Naive B cell (primary cell): ENCODE results near the gene SLC25A26. TPM values are rescaled to one million over a fixed set of nuclear protein-coding genes. Genes with fewer than 3 reads are reported as not detected.
"Not testable (repeated sequence)": the region's sequence is repeated elsewhere in the genome, so short reads cannot be mapped to it uniquely, and the experiment has no call there.

Experiments
- ATAC-seq, 2 donors: fragments of 150-1000 bp; cut with Tn5 transposase; 2 replicates each; pipeline ENCODE4 v1.10.0; 2021; ENCODE audit warnings: low read depth in 2 of 2, mild to moderate bottlenecking in 2 of 2, moderate library complexity in 2 of 2
- DNase-seq: peaks from one replicate; pipeline ENCODE4 v3.0.0; 2022
- H3K27ac Mint-ChIP-seq, 6 donors: one replicate each; pipeline ENCODE4 v1.8.0; 2020 to 2022; ENCODE audit warnings: mild to moderate bottlenecking in 6 of 6, mixed read lengths in 6 of 6, moderate library complexity in 5 of 6, inconsistent platforms in 2 of 6
- H3K27me3 Mint-ChIP-seq, 3 donors: one replicate each; pipeline ENCODE4 v1.8.0; 2021 to 2022; ENCODE audit warnings: mixed read lengths in 3 of 3, mild to moderate bottlenecking in 1 of 3
- H3K36me3 Mint-ChIP-seq, 2 donors: one replicate each; pipeline ENCODE4 v1.8.0; 2020 to 2022; ENCODE audit warnings: mixed read lengths in 2 of 2, inconsistent platforms in 1 of 2, mild to moderate bottlenecking in 1 of 2
- H3K4me1 Mint-ChIP-seq, 3 donors: one replicate each; pipeline ENCODE4 v1.8.0; 2020 to 2022; ENCODE audit warnings: mixed read lengths in 3 of 3, inconsistent platforms in 1 of 3, mild to moderate bottlenecking in 1 of 3, moderate library complexity in 1 of 3
- H3K4me3 Mint-ChIP-seq, 8 donors: one replicate each; pipeline ENCODE4 v1.8.0; 2020 to 2022; ENCODE audit warnings: mild to moderate bottlenecking in 8 of 8, mixed read lengths in 8 of 8, moderate library complexity in 8 of 8, inconsistent platforms in 2 of 8
- H3K9me3 Mint-ChIP-seq, 7 donors: one replicate each; pipeline ENCODE4 v1.8.0; 2020 to 2022; ENCODE audit warnings: mixed read lengths in 7 of 7, mild to moderate bottlenecking in 5 of 7, inconsistent platforms in 2 of 7, moderate library complexity in 1 of 7
- polyA plus RNA-seq, 6 donors: library from polyadenylated mRNA; unstranded; fragments of 300-500 nt; fragmentation: Illumina TruSeq; gene quantifications; one replicate each; pipeline ENCODE4 v1.2.3, GENCODE V29; 2021; ENCODE audit warnings: low read depth in 6 of 6

The SLC25A26 gene
- polyA plus RNA-seq, 6 donors from 2014 or later = 25.9 to 80.1 (median 35.3) TPM

DNA sequence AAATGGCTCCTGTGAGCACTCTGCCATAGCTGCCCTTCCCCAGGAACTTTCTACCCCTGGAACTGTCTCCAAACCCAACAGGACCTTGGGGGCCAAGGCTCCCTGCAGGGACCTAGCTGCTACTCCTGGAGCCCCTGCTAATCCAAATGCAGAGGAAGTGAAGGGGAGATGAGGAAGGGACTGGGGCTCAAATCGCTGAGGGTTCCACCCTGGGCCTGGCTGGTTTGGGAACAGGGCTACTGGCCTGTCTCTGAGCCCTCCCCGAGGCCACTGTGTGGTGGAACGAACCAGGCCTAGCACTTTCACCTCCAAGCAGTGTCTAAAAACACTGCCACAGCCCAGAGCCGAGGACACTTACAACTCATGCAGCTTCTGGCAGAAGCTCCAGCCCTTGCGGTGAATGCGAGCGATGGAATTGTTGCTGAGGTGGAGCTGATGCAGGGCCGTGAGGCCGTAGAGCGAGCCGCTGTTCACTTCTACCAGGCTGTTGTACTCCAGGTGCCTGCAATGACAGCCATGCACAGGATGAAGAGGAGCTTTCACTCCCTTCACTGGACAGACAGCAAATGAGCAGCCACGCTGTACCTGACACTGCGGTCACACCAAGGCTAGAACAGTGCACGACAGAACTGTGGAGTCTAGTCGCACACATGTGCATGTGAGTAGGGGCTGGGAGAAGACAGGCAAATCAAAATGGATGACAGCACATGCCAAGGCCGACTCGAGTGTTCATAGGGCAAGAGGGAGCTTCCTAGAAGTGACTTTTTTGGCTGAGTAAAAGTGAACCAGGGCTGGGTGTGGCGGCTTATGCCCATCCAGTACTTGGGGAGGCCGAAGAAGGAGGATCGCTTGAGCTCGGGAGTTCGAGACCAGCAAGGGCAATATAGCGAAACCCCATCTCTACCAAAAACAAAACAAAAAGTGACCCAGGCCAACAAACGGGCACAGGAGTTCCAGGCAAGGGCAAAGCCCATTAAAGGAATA is 189.3 kb downstream of the SLC25A26 start:
- Mint-ChIP-seq H3K9me3 (no peaks in the 10 kb centered on the region), H3K4me1 (peaks cover 0 to 7% (median 2%) of the 10 kb centered on the region in 3 donors), H3K27me3 (no peaks in the 10 kb centered on the region), H3K27ac (peak overlapping the region in 1 of 6 donors; percentile 19), H3K36me3 (peaks cover 0 to 7% of the 10 kb centered on the region in 2 donors), H3K4me3 (no peak overlapping the region)
- ATAC-seq (no peak), DNase-seq (no peak)

GRCh38 chr3:66410976-66411375 is 190.2 kb downstream of the SLC25A26 start:
- H3K4me3 Mint-ChIP-seq = no peak overlapping the region
- H3K27ac Mint-ChIP-seq = no peak overlapping the region
- no peaks in the 10 kb centered on the region for H3K27me3 Mint-ChIP-seq
- peaks cover 0 to 7% (median 2%) of the 10 kb centered on the region in 3 donors for H3K4me1 Mint-ChIP-seq
- DNase-seq (no peak), ATAC-seq (no peak)
- peaks cover 0 to 7% of the 10 kb centered on the region in 2 donors for H3K36me3 Mint-ChIP-seq
- no peaks in the 10 kb centered on the region for H3K9me3 Mint-ChIP-seq

DNA sequence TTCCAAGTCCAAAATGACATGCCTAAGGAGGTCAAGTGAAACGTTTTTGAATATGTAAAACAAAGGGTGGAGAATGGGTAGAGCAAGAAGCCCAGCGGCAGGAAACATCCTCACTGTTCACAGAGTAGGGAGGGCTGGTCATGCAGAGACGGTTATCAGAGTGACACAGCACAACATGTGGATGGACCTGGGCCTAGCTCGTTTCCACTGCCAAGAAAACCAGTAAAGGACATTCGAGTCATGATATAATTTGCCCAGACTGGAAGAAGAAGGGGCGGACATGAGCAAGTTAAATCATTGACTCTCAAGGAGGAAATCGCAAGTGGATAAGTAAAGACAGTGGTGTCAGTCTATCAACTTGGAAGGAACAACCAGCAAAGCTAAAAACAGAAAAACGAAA is 190.7 kb downstream of the SLC25A26 start:
- H3K4me1 Mint-ChIP-seq = peaks cover 0 to 7% (median 2%) of the 10 kb centered on the region in 3 donors
- DNase-seq (no peak), ATAC-seq (no peak)
- peak overlapping the region in 1 of 6 donors; percentile 87 for H3K27ac Mint-ChIP-seq
- H3K36me3 Mint-ChIP-seq = peaks cover 0 to 7% of the 10 kb centered on the region in 2 donors
- H3K9me3 Mint-ChIP-seq = no peaks in the 10 kb centered on the region
- H3K4me3 Mint-ChIP-seq = no peak overlapping the region
- no peaks in the 10 kb centered on the region for H3K27me3 Mint-ChIP-seq

DNA sequence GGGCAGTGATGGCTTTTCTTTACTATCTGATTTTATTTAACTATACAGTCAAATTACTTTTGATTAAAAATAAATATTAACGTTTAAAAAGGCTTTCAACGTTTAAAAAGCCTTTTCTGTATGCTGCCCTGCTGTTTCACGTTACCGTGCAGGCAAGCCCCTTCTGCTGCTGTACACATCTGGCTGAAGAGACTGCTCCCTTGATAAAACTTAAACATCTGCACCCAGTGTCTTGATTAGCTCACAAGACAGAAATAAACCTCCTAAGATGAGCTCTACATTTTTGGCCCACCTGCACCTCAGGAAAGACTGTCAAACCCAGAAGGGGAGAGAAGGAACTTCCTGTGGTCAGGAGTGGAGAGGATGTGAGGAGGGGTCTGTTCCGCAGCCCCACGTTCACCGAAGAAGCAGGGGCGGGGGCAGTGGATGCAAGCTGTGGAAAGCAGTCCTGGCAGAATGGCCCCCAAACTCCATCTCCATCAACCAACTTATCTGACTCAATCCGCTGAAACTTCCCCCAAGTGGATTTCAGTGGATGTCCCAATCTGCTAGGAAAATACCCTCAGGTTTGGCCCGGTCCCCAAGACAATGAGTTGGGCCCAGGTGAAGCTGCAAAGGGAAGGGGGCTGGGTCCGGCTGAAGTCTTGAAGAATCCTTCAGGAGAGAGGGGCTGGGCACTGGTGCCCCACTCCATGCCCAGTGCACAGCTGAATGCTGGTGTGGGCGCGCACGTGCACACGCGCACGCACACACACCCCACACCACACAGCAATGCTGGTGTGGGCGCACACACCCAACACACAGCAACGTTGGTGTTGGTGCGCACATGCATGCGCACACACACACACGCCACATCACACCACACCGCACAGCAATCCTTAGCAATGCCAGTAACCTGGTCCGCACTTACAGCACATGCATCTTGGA is 191.4 kb downstream of the SLC25A26 start:
- Mint-ChIP-seq H3K27ac (no peak overlapping the region), H3K9me3 (no peaks in the 10 kb centered on the region), H3K4me1 (peaks cover 0 to 7% (median 2%) of the 10 kb centered on the region in 3 donors), H3K4me3 (no peak overlapping the region), H3K27me3 (no peaks in the 10 kb centered on the region), H3K36me3 (peaks cover 0 to 7% of the 10 kb centered on the region in 2 donors)
- ATAC-seq (no peak), DNase-seq (no peak)

- peaks cover 0 to 4% (median 2%) of the 10 kb centered on the region in 3 donors for H3K4me1 Mint-ChIP-seq
- no peaks in the 10 kb centered on the region for H3K9me3 Mint-ChIP-seq
- H3K27ac Mint-ChIP-seq = peak overlapping the region in 1 of 6 donors; percentile 27
- H3K4me3 Mint-ChIP-seq = no peak overlapping the region
- no peak for ATAC-seq
- peaks cover 0 to 7% of the 10 kb centered on the region in 2 donors for H3K36me3 Mint-ChIP-seq
- DNase-seq = no peak
- H3K27me3 Mint-ChIP-seq = no peaks in the 10 kb centered on the region
Observed at GRCh38 chr3:66413151-66413751, 192.4 kb downstream of the SLC25A26 start.

DNA sequence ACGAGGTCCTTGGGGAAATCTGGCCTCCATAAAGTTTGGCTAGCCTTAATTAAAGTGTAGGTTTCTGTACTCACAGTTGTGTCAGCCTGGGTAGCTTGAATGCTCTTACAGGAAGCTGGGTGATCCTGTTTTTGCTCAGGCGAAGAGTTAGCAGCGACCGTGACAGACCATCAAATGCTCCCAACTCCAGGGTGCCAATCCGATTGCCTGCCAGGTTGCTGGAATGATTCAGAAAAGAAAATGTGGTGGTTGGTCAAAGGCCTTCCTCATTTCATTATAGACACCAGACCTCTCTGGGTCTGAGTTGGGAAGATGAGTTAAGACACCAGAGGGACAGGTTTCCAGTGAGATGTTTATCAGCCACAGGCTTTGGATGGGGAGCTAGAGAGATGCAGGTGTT is 194.0 kb downstream of the SLC25A26 start:
- no peak overlapping the region for H3K27ac Mint-ChIP-seq
- peaks cover 0 to 4% (median 2%) of the 10 kb centered on the region in 3 donors for H3K4me1 Mint-ChIP-seq
- peaks cover 0 to 18% of the 10 kb centered on the region in 2 donors for H3K36me3 Mint-ChIP-seq
- ATAC-seq (no peak), DNase-seq (no peak)
- no peaks in the 10 kb centered on the region for H3K27me3 Mint-ChIP-seq
- H3K9me3 Mint-ChIP-seq = peaks cover under 1 to 7% (median 2%) of the 10 kb centered on the region in 7 donors
- no peak overlapping the region for H3K4me3 Mint-ChIP-seq

DNA sequence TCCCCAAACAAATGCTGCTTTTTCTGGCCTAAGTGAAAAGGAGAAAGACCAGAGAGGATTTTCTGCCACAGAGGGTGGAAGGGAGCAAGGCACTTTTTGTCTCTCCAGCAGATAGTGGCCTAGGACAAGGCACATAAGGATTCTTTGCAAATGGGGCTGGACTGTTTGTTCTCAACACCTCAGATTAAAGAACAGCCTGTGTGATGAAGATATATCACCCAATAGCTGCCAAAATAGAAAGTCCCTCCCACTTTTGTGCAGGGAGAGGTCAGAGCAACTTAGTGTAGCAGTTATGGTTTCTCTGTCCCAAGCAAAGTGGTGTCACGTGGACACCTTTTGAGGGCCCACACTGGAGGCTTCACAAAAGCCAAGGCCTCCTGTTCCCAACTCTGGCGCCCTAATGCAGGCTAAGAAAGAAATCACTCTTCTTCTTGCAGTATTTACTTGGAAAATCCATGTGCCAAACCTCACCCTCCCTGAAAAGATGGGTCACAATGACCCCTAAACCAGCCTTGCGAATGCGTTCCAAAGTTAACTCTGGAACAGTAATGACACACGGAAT is 195.1 kb downstream of the SLC25A26 start:
- Mint-ChIP-seq H3K27me3 (no peaks in the 10 kb centered on the region), H3K27ac (no peak overlapping the region), H3K9me3 (peaks cover 8 to 17% (median 12%) of the 10 kb centered on the region in 7 donors), H3K36me3 (peaks cover 5 to 29% of the 10 kb centered on the region in 2 donors), H3K4me1 (peaks cover 0 to 4% (median 2%) of the 10 kb centered on the region in 3 donors), H3K4me3 (no peak overlapping the region)
- DNase-seq = no peak
- ATAC-seq = no peak

- H3K27ac Mint-ChIP-seq = no peak overlapping the region
- H3K36me3 Mint-ChIP-seq = peaks cover 5 to 30% of the 10 kb centered on the region in 2 donors
- peaks cover 13 to 21% (median 17%) of the 10 kb centered on the region in 7 donors for H3K9me3 Mint-ChIP-seq
- DNase-seq = no peak
- H3K27me3 Mint-ChIP-seq = no peaks in the 10 kb centered on the region
- no peak for ATAC-seq
- H3K4me3 Mint-ChIP-seq = no peak overlapping the region
- H3K4me1 Mint-ChIP-seq = no peaks in the 10 kb centered on the region
Observed at GRCh38 chr3:66416556-66417304, 195.9 kb downstream of the SLC25A26 start.

- Mint-ChIP-seq H3K27me3 (no peaks in the 10 kb centered on the region), H3K4me3 (no peak overlapping the region), H3K27ac (no peak overlapping the region), H3K36me3 (peaks cover 5 to 41% of the 10 kb centered on the region in 2 donors), H3K4me1 (no peaks in the 10 kb centered on the region), H3K9me3 (peaks cover 19 to 35% (median 30%) of the 10 kb centered on the region in 7 donors)
- no peak for DNase-seq
- ATAC-seq = no peak
Observed at GRCh38 chr3:66418475-66418931, 197.7 kb downstream of the SLC25A26 start.

DNA sequence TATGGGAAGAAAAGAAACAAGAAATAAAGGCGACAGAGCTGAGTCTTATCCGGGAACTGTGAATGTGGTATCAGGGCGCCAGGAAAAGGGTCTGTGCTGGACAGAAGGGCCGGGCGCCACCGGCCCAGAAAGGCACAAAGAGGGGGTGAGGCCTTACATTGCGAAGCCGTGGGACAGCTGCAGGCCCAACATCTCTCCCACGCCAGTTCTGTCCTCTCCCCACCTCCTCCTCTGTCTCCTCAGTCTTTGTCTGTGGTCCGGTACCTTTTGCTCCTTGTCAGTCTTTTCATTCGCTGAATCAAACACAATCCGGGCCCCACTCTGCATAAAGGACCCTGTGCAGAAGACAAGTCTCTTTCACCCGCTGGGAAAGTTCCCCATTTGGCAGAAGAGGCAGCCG is 198.2 kb downstream of the SLC25A26 start:
- Mint-ChIP-seq H3K27ac (no peak overlapping the region), H3K9me3 (peaks cover 19 to 37% (median 31%) of the 10 kb centered on the region in 7 donors), H3K4me3 (no peak overlapping the region), H3K36me3 (peaks cover 5 to 41% of the 10 kb centered on the region in 2 donors), H3K27me3 (no peaks in the 10 kb centered on the region), H3K4me1 (no peaks in the 10 kb centered on the region)
- DNase-seq (no peak), ATAC-seq (no peak)

GRCh38 chr3:66421144-66421543 is 200.3 kb downstream of the SLC25A26 start:
- not testable (repeated sequence) for H3K27me3 Mint-ChIP-seq, H3K4me1 Mint-ChIP-seq, H3K27ac Mint-ChIP-seq, DNase-seq, H3K4me3 Mint-ChIP-seq, ATAC-seq
- H3K9me3 Mint-ChIP-seq = peaks cover 21 to 37% (median 32%) of the 10 kb centered on the region in 7 donors
- H3K36me3 Mint-ChIP-seq = peaks cover 5 to 41% of the 10 kb centered on the region in 2 donors

DNA sequence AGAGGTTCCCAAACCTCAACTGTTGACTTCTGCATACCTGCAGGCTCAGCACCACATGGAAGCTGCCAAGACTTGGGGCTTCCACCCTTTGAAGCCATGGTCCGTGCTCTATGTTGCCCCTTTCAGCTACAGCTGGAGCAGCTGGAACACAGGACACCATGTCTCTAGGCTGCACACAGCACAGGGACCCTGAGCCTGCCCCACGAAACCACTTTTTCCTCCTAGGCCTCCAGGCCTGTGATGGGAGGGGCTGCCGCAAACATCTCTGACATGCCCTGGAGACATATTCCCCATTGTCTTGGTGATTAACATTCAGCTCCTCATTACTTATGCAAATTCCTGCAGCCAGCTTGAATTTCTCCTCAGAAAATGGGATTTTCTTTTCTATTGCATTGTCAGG is 201.1 kb downstream of the SLC25A26 start:
- not testable (repeated sequence) for ATAC-seq
- peaks cover 5 to 41% of the 10 kb centered on the region in 2 donors for H3K36me3 Mint-ChIP-seq

More for the DNA sequence above, 201.1 kb downstream of the SLC25A26 start:
- not testable (repeated sequence) for DNase-seq, H3K27me3 Mint-ChIP-seq, H3K4me1 Mint-ChIP-seq, H3K27ac Mint-ChIP-seq
- Mint-ChIP-seq H3K4me3 (peak overlapping the region in 1 of 8 donors; percentile 48), H3K9me3 (peaks cover 21 to 37% (median 32%) of the 10 kb centered on the region in 7 donors)
